GM12892 (cell line): ENCODE results near the gene CNTNAP2.

Experiments
- POLR2A ChIP-seq: IDR thresholded peaks from 2 replicates; pipeline ENCODE4 v1.6.1; 2011; ENCODE audit warnings: low read depth, low read length, control low read depth
- POLR2AphosphoS5 ChIP-seq: IDR thresholded peaks from 2 replicates; pipeline ENCODE4 v1.6.1; 2011; ENCODE audit warnings: low read depth, low read length, control low read depth

GRCh38 chr7:146670532-146670931 is 553.9 kb downstream of the CNTNAP2 start:
- TF ChIP-seq POLR2A (no peak), POLR2AphosphoS5 (no peak)
